ENCODE data around the gene WDR77.

DNA sequence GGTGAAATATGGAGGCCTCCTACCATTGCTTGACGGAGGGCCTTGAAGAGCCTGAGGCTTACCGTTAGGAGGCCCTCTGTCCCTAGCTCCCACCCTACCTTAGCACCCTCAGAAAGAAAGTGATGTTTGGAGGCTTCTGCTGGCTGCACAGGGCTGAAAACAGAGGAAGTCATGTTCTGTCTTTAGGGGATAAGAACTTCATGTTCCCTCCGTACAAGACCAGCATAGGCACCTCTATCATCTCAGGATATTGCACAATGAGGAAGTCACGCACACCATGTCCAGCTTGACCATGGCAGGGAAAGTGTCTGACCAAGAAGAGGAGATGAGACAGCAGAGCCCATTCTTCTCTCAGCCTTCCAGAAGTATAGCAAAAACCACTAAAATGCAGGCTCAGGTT is 40.5 kb upstream of the WDR77 start:
- TF ChIP-seq FOXM1 (IDR thresholded peaks at IDR 0.05; ENCODE audit: borderline replicate concordance), result no peak
- no peak for TF ChIP-seq PKNOX1 (IDR thresholded peaks at IDR 0.05)
- no peak for TF ChIP-seq LEF1 (IDR thresholded peaks at IDR 0.05; ENCODE audit: borderline replicate concordance)
- no peak for TF ChIP-seq ARNT (IDR thresholded peaks at IDR 0.05)
- TF ChIP-seq FOXA1 (IDR thresholded peaks at IDR 0.05), result no peak
- no peak for TF ChIP-seq BHLHE40 (IDR thresholded peaks at IDR 0.05; ENCODE audit: borderline replicate concordance)
- no peak for TF ChIP-seq FOXK2 (IDR thresholded peaks at IDR 0.05)

All from HEK293T (cell line).